GM23338 (cell line): ENCODE results near the gene USP32. TPM values are rescaled to one million over a fixed set of nuclear protein-coding genes. Genes with fewer than 3 reads are reported as not detected.

Experiments used
- ATAC-seq: fragments of 200-7000 bp; cut with Tn5 transposase; 3 replicates; pipeline ENCODE4 v1.9.1; 2020
- DNase-seq: peaks from one replicate; pipeline ENCODE4 v3.0.0-alpha.2; 2015; ENCODE audit warnings: low spot score
- H2AFZ ChIP-seq: fragments of 200-600 bp; sonication (generic); 2 replicates; pipeline ENCODE4 v1.8.0; 2016; ENCODE audit warnings: antibody characterized with exemption, mild to moderate bottlenecking, moderate library complexity
- H3F3A ChIP-seq: fragments of 200-600 bp; sonication (generic); replicated peaks from 2 replicates; pipeline ENCODE4 v1.8.0; 2017; ENCODE audit warnings: antibody characterized with exemption, mixed run types, low read depth
- H3K27ac ChIP-seq: fragments of 200-600 bp; sonication (generic); 2 replicates; pipeline ENCODE4 v1.6.1; 2016; ENCODE audit warnings: low read depth
- H3K27me3 ChIP-seq: fragments of 200-600 bp; sonication (generic); 2 replicates; pipeline ENCODE4 v1.8.0; 2016; ENCODE audit warnings: mild to moderate bottlenecking, mixed run types, moderate library complexity; ENCODE audit not compliant: insufficient read depth
- H3K36me3 ChIP-seq: fragments of 200-600 bp; sonication (generic); 2 replicates; pipeline ENCODE4 v1.8.0; 2016; ENCODE audit warnings: mild to moderate bottlenecking; ENCODE audit not compliant: insufficient read depth
- H3K4me1 ChIP-seq: fragments of 200-600 bp; sonication (generic); 2 replicates; pipeline ENCODE4 v1.8.0; 2016; ENCODE audit warnings: mild to moderate bottlenecking, moderate library complexity; ENCODE audit not compliant: insufficient read depth
- H3K4me2 ChIP-seq: fragments of 200-600 bp; sonication (generic); 2 replicates; pipeline ENCODE4 v1.7.1; 2017; ENCODE audit warnings: mixed run types
- H3K4me3 ChIP-seq: fragments of 200-600 bp; sonication (generic); 2 replicates; pipeline ENCODE4 v1.6.1; 2016; ENCODE audit warnings: mixed run types
- H3K79me2 ChIP-seq: fragments of 200-600 bp; sonication (generic); replicated peaks from 2 replicates; pipeline ENCODE4 v1.8.0; 2017; ENCODE audit warnings: mild to moderate bottlenecking; ENCODE audit not compliant: insufficient read depth
- H3K9me2 ChIP-seq: fragments of 200-600 bp; sonication (generic); 2 replicates; pipeline ENCODE4 v1.8.0; 2017; ENCODE audit not compliant: insufficient read depth
- H4K20me1 ChIP-seq: fragments of 200-600 bp; sonication (generic); replicated peaks from 2 replicates; pipeline ENCODE4 v1.8.0; 2017; ENCODE audit warnings: mild to moderate bottlenecking; ENCODE audit not compliant: insufficient read depth
- H3K27ac Mint-ChIP-seq: 2 replicates; pipeline ENCODE4 v1.8.0; 2020; ENCODE audit warnings: inconsistent platforms, mild to moderate bottlenecking, moderate library complexity, mixed read lengths
- H3K27me3 Mint-ChIP-seq: 3 replicates; pipeline ENCODE4 v1.8.0; 2022; ENCODE audit warnings: low read depth, mild to moderate bottlenecking, moderate library complexity, mixed read lengths, inconsistent platforms; ENCODE audit not compliant: insufficient read depth, poor library complexity
- H3K36me3 Mint-ChIP-seq: 3 replicates; pipeline ENCODE4 v1.8.0; 2021; ENCODE audit warnings: low read depth, mild to moderate bottlenecking, inconsistent platforms, moderate library complexity, mixed read lengths
- H3K4me1 Mint-ChIP-seq: 3 replicates; pipeline ENCODE4 v1.8.0; 2020; ENCODE audit warnings: mild to moderate bottlenecking, inconsistent platforms, mixed read lengths
- H3K4me3 Mint-ChIP-seq: 3 replicates; pipeline ENCODE4 v1.8.0; 2021; ENCODE audit warnings: moderate library complexity, mild to moderate bottlenecking, inconsistent platforms, mixed read lengths
- H3K9me3 Mint-ChIP-seq: 3 replicates; pipeline ENCODE4 v1.8.0; 2020; ENCODE audit warnings: moderate library complexity, mild to moderate bottlenecking, inconsistent platforms, mixed read lengths
- CREB1 ChIP-seq: fragments of 250-450 bp; sonication (Bioruptor Pico); IDR thresholded peaks from 2 replicates; pipeline ENCODE4 v1.5.0; 2020; ENCODE audit warnings: low read depth, mild to moderate bottlenecking, moderate library complexity
- EZH2 ChIP-seq: fragments of 200-600 bp; sonication (generic); IDR thresholded peaks from one replicate; pipeline ENCODE4 v1.8.0; 2017; ENCODE audit warnings: antibody characterized with exemption, mild to moderate bottlenecking, low read depth; ENCODE audit not compliant: unreplicated experiment
- NANOG ChIP-seq: IDR thresholded peaks from 2 replicates; pipeline ENCODE4 v1.6.1; 2016; ENCODE audit warnings: antibody characterized with exemption, borderline replicate concordance
- POLR2AphosphoS5 ChIP-seq: IDR thresholded peaks from 2 replicates; pipeline ENCODE4 v1.6.1; 2016; ENCODE audit warnings: antibody characterized with exemption, low read depth
- STAT1 ChIP-seq: IDR thresholded peaks from one replicate; pipeline ENCODE4 v1.6.1; 2016; ENCODE audit warnings: antibody characterized with exemption; ENCODE audit not compliant: unreplicated experiment
- ZNF114 ChIP-seq: fragments of 250-450 bp; sonication (Bioruptor Pico); IDR thresholded peaks from 2 replicates; pipeline ENCODE4 v1.5.0; 2020; ENCODE audit warnings: mild to moderate bottlenecking, moderate library complexity
- ZNF331 ChIP-seq: fragments of 250-450 bp; sonication (Bioruptor Pico); IDR thresholded peaks from 2 replicates; pipeline ENCODE4 v1.5.0; 2020; ENCODE audit warnings: low read depth, mild to moderate bottlenecking, moderate library complexity
- polyA plus RNA-seq: library from polyadenylated mRNA; unstranded; fragments of >200 nt; fragmentation: Nextera tagmentation; extraction: Ambion mirVana; gene quantifications from 2 replicates; pipeline ENCODE4 v1.2.1, GENCODE V29; 2016
- total RNA-seq: library from RNA; depleted of rRNA; stranded (reverse); fragments of >200 nt; shearing (Covaris generic); gene quantifications from 2 replicates; pipeline ENCODE4 v1.2.3, GENCODE V29; 2014
- TF ChIP-seq, protein P1 (sequence below): fragments of 250-450 bp; sonication (Bioruptor Pico); IDR thresholded peaks from 2 replicates; pipeline ENCODE4 v1.5.0; 2020; ENCODE audit warnings: mild to moderate bottlenecking, moderate library complexity
- TF ChIP-seq, protein P2 (sequence below): IDR thresholded peaks from one replicate; pipeline ENCODE4 v1.6.1; 2018; ENCODE audit warnings: antibody characterized with exemption; ENCODE audit not compliant: unreplicated experiment

USP32 gene
- total and polyA plus RNA-seq, 2 experiments from 2014 or later, result 43.6 to 129 TPM

DNA sequence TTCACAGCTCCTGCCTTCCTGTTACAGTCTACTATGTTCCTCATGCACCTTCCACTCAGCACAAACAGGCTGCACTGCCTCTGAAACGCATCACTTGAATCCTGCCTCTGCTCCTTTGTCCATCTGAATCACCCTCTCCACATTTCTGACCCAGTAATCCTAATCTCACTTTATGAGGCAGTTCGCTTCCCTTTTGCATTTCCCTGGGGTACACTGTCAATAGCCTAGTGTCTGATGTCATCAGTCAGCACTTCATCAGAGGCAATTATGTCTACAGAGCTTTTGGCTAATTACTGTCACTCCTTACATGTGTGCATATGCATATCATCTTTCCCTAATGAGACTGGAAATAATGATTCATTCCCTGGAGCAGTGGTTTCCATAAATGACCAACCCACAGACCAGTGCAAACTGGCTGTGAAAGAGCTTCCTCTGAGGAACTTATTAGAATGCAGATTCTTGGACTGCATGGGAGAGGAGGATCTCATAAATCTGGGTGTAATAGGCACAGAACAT, 218.6 kb downstream of the USP32 start:
- H3K27me3 ChIP-seq, result no peaks in the 10 kb centered on the region
- TF ChIP-seq ZNF331 (CRISPR knock-in tag) (no peak), CREB1 (no peak), NANOG (no peak), EZH2 (no peak), POLR2AphosphoS5 (no peak), STAT1 (no peak), ZNF114 (CRISPR knock-in tag) (no peak)
- TF ChIP-seq, protein P1, sequence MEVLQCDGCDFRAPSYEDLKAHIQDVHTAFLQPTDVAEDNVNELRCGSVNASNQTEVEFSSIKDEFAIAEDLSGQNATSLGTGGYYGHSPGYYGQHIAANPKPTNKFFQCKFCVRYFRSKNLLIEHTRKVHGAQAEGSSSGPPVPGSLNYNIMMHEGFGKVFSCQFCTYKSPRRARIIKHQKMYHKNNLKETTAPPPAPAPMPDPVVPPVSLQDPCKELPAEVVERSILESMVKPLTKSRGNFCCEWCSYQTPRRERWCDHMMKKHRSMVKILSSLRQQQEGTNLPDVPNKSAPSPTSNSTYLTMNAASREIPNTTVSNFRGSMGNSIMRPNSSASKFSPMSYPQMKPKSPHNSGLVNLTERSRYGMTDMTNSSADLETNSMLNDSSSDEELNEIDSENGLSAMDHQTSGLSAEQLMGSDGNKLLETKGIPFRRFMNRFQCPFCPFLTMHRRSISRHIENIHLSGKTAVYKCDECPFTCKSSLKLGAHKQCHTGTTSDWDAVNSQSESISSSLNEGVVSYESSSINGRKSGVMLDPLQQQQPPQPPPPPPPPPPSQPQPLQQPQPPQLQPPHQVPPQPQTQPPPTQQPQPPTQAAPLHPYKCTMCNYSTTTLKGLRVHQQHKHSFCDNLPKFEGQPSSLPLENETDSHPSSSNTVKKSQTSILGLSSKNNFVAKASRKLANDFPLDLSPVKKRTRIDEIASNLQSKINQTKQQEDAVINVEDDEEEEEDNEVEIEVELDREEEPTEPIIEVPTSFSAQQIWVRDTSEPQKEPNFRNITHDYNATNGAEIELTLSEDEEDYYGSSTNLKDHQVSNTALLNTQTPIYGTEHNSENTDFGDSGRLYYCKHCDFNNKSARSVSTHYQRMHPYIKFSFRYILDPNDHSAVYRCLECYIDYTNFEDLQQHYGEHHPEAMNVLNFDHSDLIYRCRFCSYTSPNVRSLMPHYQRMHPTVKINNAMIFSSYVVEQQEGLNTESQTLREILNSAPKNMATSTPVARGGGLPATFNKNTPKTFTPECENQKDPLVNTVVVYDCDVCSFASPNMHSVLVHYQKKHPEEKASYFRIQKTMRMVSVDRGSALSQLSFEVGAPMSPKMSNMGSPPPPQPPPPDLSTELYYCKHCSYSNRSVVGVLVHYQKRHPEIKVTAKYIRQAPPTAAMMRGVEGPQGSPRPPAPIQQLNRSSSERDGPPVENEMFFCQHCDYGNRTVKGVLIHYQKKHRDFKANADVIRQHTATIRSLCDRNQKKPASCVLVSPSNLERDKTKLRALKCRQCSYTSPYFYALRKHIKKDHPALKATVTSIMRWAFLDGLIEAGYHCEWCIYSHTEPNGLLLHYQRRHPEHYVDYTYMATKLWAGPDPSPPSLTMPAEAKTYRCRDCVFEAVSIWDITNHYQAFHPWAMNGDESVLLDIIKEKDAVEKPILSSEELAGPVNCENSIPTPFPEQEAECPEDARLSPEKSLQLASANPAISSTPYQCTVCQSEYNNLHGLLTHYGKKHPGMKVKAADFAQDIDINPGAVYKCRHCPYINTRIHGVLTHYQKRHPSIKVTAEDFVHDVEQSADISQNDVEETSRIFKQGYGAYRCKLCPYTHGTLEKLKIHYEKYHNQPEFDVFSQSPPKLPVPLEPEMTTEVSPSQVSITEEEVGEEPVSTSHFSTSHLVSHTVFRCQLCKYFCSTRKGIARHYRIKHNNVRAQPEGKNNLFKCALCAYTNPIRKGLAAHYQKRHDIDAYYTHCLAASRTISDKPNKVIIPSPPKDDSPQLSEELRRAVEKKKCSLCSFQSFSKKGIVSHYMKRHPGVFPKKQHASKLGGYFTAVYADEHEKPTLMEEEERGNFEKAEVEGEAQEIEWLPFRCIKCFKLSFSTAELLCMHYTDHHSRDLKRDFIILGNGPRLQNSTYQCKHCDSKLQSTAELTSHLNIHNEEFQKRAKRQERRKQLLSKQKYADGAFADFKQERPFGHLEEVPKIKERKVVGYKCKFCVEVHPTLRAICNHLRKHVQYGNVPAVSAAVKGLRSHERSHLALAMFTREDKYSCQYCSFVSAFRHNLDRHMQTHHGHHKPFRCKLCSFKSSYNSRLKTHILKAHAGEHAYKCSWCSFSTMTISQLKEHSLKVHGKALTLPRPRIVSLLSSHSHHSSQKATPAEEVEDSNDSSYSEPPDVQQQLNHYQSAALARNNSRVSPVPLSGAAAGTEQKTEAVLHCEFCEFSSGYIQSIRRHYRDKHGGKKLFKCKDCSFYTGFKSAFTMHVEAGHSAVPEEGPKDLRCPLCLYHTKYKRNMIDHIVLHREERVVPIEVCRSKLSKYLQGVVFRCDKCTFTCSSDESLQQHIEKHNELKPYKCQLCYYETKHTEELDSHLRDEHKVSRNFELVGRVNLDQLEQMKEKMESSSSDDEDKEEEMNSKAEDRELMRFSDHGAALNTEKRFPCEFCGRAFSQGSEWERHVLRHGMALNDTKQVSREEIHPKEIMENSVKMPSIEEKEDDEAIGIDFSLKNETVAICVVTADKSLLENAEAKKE, result no peak
- TF ChIP-seq, protein P2, sequence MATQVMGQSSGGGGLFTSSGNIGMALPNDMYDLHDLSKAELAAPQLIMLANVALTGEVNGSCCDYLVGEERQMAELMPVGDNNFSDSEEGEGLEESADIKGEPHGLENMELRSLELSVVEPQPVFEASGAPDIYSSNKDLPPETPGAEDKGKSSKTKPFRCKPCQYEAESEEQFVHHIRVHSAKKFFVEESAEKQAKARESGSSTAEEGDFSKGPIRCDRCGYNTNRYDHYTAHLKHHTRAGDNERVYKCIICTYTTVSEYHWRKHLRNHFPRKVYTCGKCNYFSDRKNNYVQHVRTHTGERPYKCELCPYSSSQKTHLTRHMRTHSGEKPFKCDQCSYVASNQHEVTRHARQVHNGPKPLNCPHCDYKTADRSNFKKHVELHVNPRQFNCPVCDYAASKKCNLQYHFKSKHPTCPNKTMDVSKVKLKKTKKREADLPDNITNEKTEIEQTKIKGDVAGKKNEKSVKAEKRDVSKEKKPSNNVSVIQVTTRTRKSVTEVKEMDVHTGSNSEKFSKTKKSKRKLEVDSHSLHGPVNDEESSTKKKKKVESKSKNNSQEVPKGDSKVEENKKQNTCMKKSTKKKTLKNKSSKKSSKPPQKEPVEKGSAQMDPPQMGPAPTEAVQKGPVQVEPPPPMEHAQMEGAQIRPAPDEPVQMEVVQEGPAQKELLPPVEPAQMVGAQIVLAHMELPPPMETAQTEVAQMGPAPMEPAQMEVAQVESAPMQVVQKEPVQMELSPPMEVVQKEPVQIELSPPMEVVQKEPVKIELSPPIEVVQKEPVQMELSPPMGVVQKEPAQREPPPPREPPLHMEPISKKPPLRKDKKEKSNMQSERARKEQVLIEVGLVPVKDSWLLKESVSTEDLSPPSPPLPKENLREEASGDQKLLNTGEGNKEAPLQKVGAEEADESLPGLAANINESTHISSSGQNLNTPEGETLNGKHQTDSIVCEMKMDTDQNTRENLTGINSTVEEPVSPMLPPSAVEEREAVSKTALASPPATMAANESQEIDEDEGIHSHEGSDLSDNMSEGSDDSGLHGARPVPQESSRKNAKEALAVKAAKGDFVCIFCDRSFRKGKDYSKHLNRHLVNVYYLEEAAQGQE, result no peak
- H2AFZ ChIP-seq, result no peak overlapping the region
- H3K4me2 ChIP-seq, result no peak overlapping the region
- DNase-seq (no peak), ATAC-seq (no peak)
- no peaks in the 10 kb centered on the region for H3K4me1 ChIP-seq
- Mint-ChIP-seq H3K27me3 (peaks cover 10% of the 10 kb centered on the region), H3K4me3 (no peak overlapping the region), H3K9me3 (no peaks in the 10 kb centered on the region), H3K36me3 (peaks cover 11% of the 10 kb centered on the region; the same call in 2 of the 3 replicates), H3K27ac (no peak overlapping the region), H3K4me1 (peaks cover 9% of the 10 kb centered on the region)
- H3K9me2 ChIP-seq, result no peaks in the 10 kb centered on the region
- H3K27ac ChIP-seq, result peak overlapping the region; percentile 45; the same call in 1 of the 2 replicates
- 0 out of 2 replicates have a peak, but pooled peaks cover 4% of the 10 kb centered on the region for H3F3A ChIP-seq
- H3K36me3 ChIP-seq, result 0 out of 2 replicates have a peak, but pooled peaks cover 2% of the 10 kb centered on the region
- H4K20me1 ChIP-seq, result no peaks in the 10 kb centered on the region
- H3K79me2 ChIP-seq, result no peaks in the 10 kb centered on the region
- no peak overlapping the region for H3K4me3 ChIP-seq
